NT2/D1 (cell line): ENCODE measurements around the gene VPS35.

Experiments used
- DNase-seq: peaks from one replicate; pipeline ENCODE4 v3.0.0-alpha.2; 2011; ENCODE audit warnings: low read depth, low spot score
- H3K27me3 ChIP-seq: 2 replicates; pipeline ENCODE4 v1.6.0; 2011; ENCODE audit warnings: mild to moderate bottlenecking; ENCODE audit not compliant: insufficient read length, insufficient read depth
- H3K36me3 ChIP-seq: 2 replicates; pipeline ENCODE4 v1.6.1; 2011; ENCODE audit warnings: mild to moderate bottlenecking, low read length, mixed read lengths; ENCODE audit not compliant: insufficient read depth, insufficient read length
- H3K4me1 ChIP-seq: 2 replicates; pipeline ENCODE4 v1.5.1; 2011; ENCODE audit not compliant: insufficient read depth, insufficient read length
- H3K4me3 ChIP-seq: 2 replicates; pipeline ENCODE4 v1.5.1; 2011; ENCODE audit warnings: low read depth; ENCODE audit not compliant: insufficient read length
- H3K9ac ChIP-seq: 2 replicates; pipeline ENCODE4 v1.6.0; 2011; ENCODE audit warnings: low read depth; ENCODE audit not compliant: insufficient read length
- H3K9me3 ChIP-seq: 2 replicates; pipeline ENCODE4 v1.5.1; 2011; ENCODE audit warnings: mild to moderate bottlenecking, low read length; ENCODE audit not compliant: insufficient read depth
- SUZ12 ChIP-seq: IDR thresholded peaks from 2 replicates; pipeline ENCODE4 v1.6.1; 2011; ENCODE audit not compliant: insufficient read length, insufficient read depth; ENCODE audit errors: extremely low read depth
- YY1 ChIP-seq: IDR thresholded peaks from 2 replicates; pipeline ENCODE4 v1.6.1; 2011; ENCODE audit not compliant: insufficient read length, insufficient read depth
- ZNF274 ChIP-seq: IDR thresholded peaks from 2 replicates; pipeline ENCODE4 v1.6.1; 2011; ENCODE audit warnings: mild to moderate bottlenecking, low read depth, low read length

VPS35 gene

DNA sequence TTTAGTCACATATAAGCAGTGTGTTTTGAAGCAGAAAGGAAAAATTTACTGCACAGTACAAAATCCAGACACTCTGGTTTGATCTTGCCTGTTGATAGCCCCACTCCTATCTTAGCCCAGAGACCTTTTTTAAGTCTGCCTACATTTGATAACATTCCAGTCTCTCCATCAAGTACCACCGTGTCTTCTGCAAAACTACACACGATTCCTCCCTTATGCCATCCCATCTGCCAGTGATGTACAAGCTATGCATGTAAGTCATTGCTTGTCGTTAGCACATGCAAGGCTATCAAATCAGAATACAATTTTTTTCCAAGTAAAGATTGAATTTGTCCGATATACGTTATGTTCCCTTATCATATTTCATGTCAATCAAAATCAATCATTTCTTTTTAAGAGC, 82.7 kb downstream of the VPS35 start:
- H3K4me1 ChIP-seq: no peaks in the 10 kb centered on the region
- no peak overlapping the region for H3K9ac ChIP-seq
- H3K4me3 ChIP-seq: no peak overlapping the region
- no peaks in the 10 kb centered on the region for H3K27me3 ChIP-seq
- TF ChIP-seq SUZ12: no peak
- no peak for TF ChIP-seq YY1
- no peak for TF ChIP-seq ZNF274
- peaks cover 80% of the 10 kb centered on the region for H3K36me3 ChIP-seq
- H3K9me3 ChIP-seq: no peaks in the 10 kb centered on the region
- DNase-seq: no peak
